LNCAP (cell line): Measurements from ENCODE around the gene LCE6A.

Experiments
- CTCF ChIP-seq: fragments of 450-650 bp; IDR thresholded peaks from 2 replicates; pipeline ENCODE4 v1.5.1; 2017; ENCODE audit warnings: mild to moderate bottlenecking

The LCE6A gene

GRCh38 chr1:152884966-152885624, 42.4 kb downstream of the LCE6A start:
- TF ChIP-seq CTCF, result no peak

- no peak for TF ChIP-seq CTCF
These were observed 43.4 kb downstream of the LCE6A start for GRCh38 chr1:152886085-152886484.

- no peak for TF ChIP-seq CTCF
These were observed 44.2 kb downstream of the LCE6A start for GRCh38 chr1:152886758-152887409.

- no peak for TF ChIP-seq CTCF
These were observed 45.5 kb downstream of the LCE6A start for GRCh38 chr1:152888126-152888525.
